Sigmoid colon (tissue), 4 donors: ENCODE results near the gene KATNAL2.

Experiments used
- CTCF ChIP-seq, 4 experiments: fragments of 450-650 bp in 3 of 4; fragments of 200-600 bp in 1 of 4; IDR thresholded peaks; one replicate each; pipeline ENCODE4 v1.5.1; 2016 to 2019; ENCODE audit warnings: antibody characterized with exemption in 4 of 4, mild to moderate bottlenecking in 3 of 4, moderate library complexity in 2 of 4
- EP300 ChIP-seq, 4 donors: sonication (generic); formaldehyde crosslinking; IDR thresholded peaks; one replicate each; pipeline ENCODE4 v1.6.1; 2017; ENCODE audit warnings: antibody characterized with exemption in 4 of 4
- POLR2A ChIP-seq, 2 donors: fragments of 450-650 bp; IDR thresholded peaks; one replicate each; pipeline ENCODE4 v1.6.1; 2016; ENCODE audit warnings: antibody characterized with exemption in 2 of 2, mild to moderate bottlenecking in 2 of 2, moderate library complexity in 2 of 2
- POLR2AphosphoS5 ChIP-seq, 4 donors: sonication (generic); formaldehyde crosslinking; IDR thresholded peaks; one replicate each; pipeline ENCODE4 v1.6.1; 2017; ENCODE audit warnings: antibody characterized with exemption in 4 of 4

- no peak for TF ChIP-seq CTCF (IDR thresholded peaks at IDR 0.05)
- no peak for TF ChIP-seq POLR2A (IDR thresholded peaks at IDR 0.05)
- TF ChIP-seq EP300 (IDR thresholded peaks at IDR 0.05): no peak
- TF ChIP-seq POLR2AphosphoS5 (IDR thresholded peaks at IDR 0.05): no peak
Observed at GRCh38 chr18:47108998-47109405, 191.6 kb downstream of the KATNAL2 start.
